Lung (tissue), 12 donors: ENCODE data around the gene ACER3. TPM values are rescaled to one million over a fixed set of nuclear protein-coding genes. Genes with fewer than 3 reads are reported as not detected.

Source experiments
- ATAC-seq: fragments of 200-7000 bp; cut with Tn5 transposase; one replicate; pipeline ENCODE4 v1.9.1; 2020; ENCODE audit warnings: moderate number of reproducible peaks; ENCODE audit not compliant: insufficient read depth, low FRiP score
- DNase-seq, 3 donors: peaks; one replicate each; pipeline ENCODE4 v3.0.0-alpha.2; 2013 to 2017
- H3K27ac ChIP-seq, 2 donors: one replicate each; pipeline ENCODE4 v1.5.1; 2013; ENCODE audit warnings: mild to moderate bottlenecking in 2 of 2, moderate library complexity in 2 of 2, control low read depth in 1 of 2, inconsistent platforms in 1 of 2, low read depth in 1 of 2, low read length in 1 of 2
- H3K27me3 ChIP-seq, 3 donors: one replicate each; pipeline ENCODE4 v1.5.1; 2013; ENCODE audit warnings: low read length in 2 of 3; ENCODE audit not compliant: control insufficient read depth in 3 of 3, insufficient read depth in 3 of 3
- H3K36me3 ChIP-seq, 4 donors: one replicate each; pipeline ENCODE4 v1.5.1; 2013; ENCODE audit warnings: low read length in 4 of 4, mild to moderate bottlenecking in 1 of 4, moderate library complexity in 1 of 4; ENCODE audit not compliant: control insufficient read depth in 4 of 4, insufficient read depth in 4 of 4
- H3K4me1 ChIP-seq, 5 donors: one replicate each; pipeline ENCODE4 v1.5.1; 2013; ENCODE audit warnings: low read length in 5 of 5, mild to moderate bottlenecking in 2 of 5, moderate library complexity in 1 of 5; ENCODE audit not compliant: control insufficient read depth in 5 of 5, insufficient read depth in 5 of 5
- H3K4me3 ChIP-seq: one replicate; pipeline ENCODE4 v1.5.1; 2013; ENCODE audit warnings: mild to moderate bottlenecking, control low read depth, moderate library complexity
- H3K9ac ChIP-seq, 2 donors: one replicate each; pipeline ENCODE4 v1.5.1; 2013; ENCODE audit warnings: low read length in 2 of 2, control low read depth in 1 of 2; ENCODE audit not compliant: insufficient read depth in 1 of 2
- H3K9me3 ChIP-seq, 4 donors: one replicate each; pipeline ENCODE4 v1.5.1; 2013; ENCODE audit warnings: low read length in 3 of 4, mild to moderate bottlenecking in 1 of 4, moderate library complexity in 1 of 4; ENCODE audit not compliant: control insufficient read depth in 4 of 4, insufficient read depth in 3 of 4
- WGBS, 2 donors: extraction: QIAGEN DNeasy Blood & Tissue Kit; methylation state at CpG; one replicate each; pipeline ENCODE4 v1.1.7; 2013; 5-methylcytosine and 5-hydroxymethylcytosine counted together
- polyA plus RNA-seq, 2 donors: library from polyadenylated mRNA; stranded (reverse); fragments of 200-250 nt; gene quantifications; one replicate each; pipeline ENCODE4 v1.2.1, GENCODE V29; 2013
- total RNA-seq, 2 donors: library from RNA; depleted of rRNA in 1 of 2; stranded (reverse); fragments of >200 nt in 1 of 2; gene quantifications; one replicate each; pipeline ENCODE4 v1.2.1, GENCODE V29; 2014 to 2021
- TF ChIP-seq, protein P1 (sequence below): IDR thresholded peaks from 2 replicates; pipeline ENCODE4 v1.5.1; 2012; ENCODE audit warnings: mild to moderate bottlenecking; ENCODE audit errors: control extremely low read depth, extremely low read depth
- donor health status: control.
- donor health status: control.
- donor health status: Bipolar disorder and iron deficiency.
- donor health status: healthy.
- donor health status: DM: yes; HTN: yes; CAD: no.

ACER3 gene
- total and polyA plus RNA-seq, 4 donors, result 7.9 to 37.0 (median 12.7) TPM

- ATAC-seq, result no peak
- Histone ChIP-seq H3K36me3 (no peaks in the 10 kb centered on the region), H3K27me3 (no peaks in the 10 kb centered on the region), H3K27ac (no peak overlapping the region), H3K9me3 (peaks cover 0 to 2% (median 0%) of the 10 kb centered on the region in 4 donors), H3K9ac (no peak overlapping the region), H3K4me3 (no peak overlapping the region), H3K4me1 (peaks cover 0 to 6% (median 0%) of the 10 kb centered on the region in 5 donors)
- WGBS, 2 donors, result 84 to 94% methylated on average over 3 of the region's 3 CpGs
- DNase-seq, result no peak
- TF ChIP-seq, protein P1, sequence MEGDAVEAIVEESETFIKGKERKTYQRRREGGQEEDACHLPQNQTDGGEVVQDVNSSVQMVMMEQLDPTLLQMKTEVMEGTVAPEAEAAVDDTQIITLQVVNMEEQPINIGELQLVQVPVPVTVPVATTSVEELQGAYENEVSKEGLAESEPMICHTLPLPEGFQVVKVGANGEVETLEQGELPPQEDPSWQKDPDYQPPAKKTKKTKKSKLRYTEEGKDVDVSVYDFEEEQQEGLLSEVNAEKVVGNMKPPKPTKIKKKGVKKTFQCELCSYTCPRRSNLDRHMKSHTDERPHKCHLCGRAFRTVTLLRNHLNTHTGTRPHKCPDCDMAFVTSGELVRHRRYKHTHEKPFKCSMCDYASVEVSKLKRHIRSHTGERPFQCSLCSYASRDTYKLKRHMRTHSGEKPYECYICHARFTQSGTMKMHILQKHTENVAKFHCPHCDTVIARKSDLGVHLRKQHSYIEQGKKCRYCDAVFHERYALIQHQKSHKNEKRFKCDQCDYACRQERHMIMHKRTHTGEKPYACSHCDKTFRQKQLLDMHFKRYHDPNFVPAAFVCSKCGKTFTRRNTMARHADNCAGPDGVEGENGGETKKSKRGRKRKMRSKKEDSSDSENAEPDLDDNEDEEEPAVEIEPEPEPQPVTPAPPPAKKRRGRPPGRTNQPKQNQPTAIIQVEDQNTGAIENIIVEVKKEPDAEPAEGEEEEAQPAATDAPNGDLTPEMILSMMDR, result no peak
Measured at GRCh38 chr11:77031599-77031998, 170.9 kb downstream of the ACER3 start.

DNA sequence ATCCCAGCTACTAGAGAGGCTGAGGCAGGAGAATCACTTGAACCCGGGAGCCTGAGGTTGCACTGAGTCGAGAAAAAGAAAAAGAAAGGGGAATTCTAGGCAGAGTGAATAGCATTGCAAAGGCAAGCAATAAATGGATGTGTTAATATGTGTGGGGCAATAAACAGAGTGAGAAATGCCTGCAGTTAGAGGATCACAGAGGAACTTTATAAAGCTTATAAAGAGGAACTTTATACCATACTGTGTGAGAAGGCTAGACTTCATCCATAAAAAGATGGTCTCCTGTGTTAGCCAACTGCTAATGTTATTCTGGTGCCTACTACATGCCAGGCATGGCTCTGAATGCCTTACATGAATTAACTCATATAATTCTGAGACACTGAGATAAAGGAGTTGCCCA, 174.3 kb downstream of the ACER3 start:
- ATAC-seq (no peak), DNase-seq (no peak)
- H3K27me3 ChIP-seq, result peaks cover 0 to 7% (median 7%) of the 10 kb centered on the region in 3 donors
- H3K36me3 ChIP-seq, result no peaks in the 10 kb centered on the region
- no peak overlapping the region for H3K27ac ChIP-seq
- peaks cover 0 to 2% (median 0%) of the 10 kb centered on the region in 4 donors for H3K9me3 ChIP-seq
- TF ChIP-seq, protein P1, result no peak
- 63 to 71% methylated on average over 2 of the region's 2 CpGs for WGBS, 2 donors
- no peak overlapping the region for H3K9ac ChIP-seq
- no peak overlapping the region for H3K4me3 ChIP-seq
- H3K4me1 ChIP-seq, result peaks cover 0 to 11% (median 0%) of the 10 kb centered on the region in 5 donors

GRCh38 chr11:77035580-77035979, 174.9 kb downstream of the ACER3 start:
- H3K36me3 ChIP-seq, result no peaks in the 10 kb centered on the region
- peaks cover 0 to 8% (median 7%) of the 10 kb centered on the region in 3 donors for H3K27me3 ChIP-seq
- H3K4me1 ChIP-seq, result peaks cover 0 to 14% (median 0%) of the 10 kb centered on the region in 5 donors
- peak in 2 of 3 donors; percentile 20 to 55 for DNase-seq
- peaks cover 0 to 3% (median 0%) of the 10 kb centered on the region in 4 donors for H3K9me3 ChIP-seq
- TF ChIP-seq, protein P1, result no peak
- H3K9ac ChIP-seq, result no peak overlapping the region
- 21 to 28% methylated on average over 5 of the region's 5 CpGs for WGBS, 2 donors
- H3K27ac ChIP-seq, result no peak overlapping the region
- no peak overlapping the region for H3K4me3 ChIP-seq
- ATAC-seq, result no peak

- no peaks in the 10 kb centered on the region for H3K36me3 ChIP-seq
- no peak overlapping the region for H3K27ac ChIP-seq
- 59 to 77% methylated on average over 5 of the region's 5 CpGs for WGBS, 2 donors
- TF ChIP-seq, protein P1, result no peak
- no peak overlapping the region for H3K4me3 ChIP-seq
- H3K9me3 ChIP-seq, result peaks cover 0 to 2% (median 0%) of the 10 kb centered on the region in 4 donors
- peaks cover 0 to 8% (median 7%) of the 10 kb centered on the region in 3 donors for H3K27me3 ChIP-seq
- ATAC-seq (peak; percentile 17), DNase-seq (peak in 2 of 3 donors; percentile 56 to 58)
- H3K9ac ChIP-seq, result no peak overlapping the region
- peaks cover 0 to 14% (median 0%) of the 10 kb centered on the region in 5 donors for H3K4me1 ChIP-seq
Measured at GRCh38 chr11:77036398-77036797, 175.7 kb downstream of the ACER3 start.
